HG03097 (cell line): ENCODE results near the gene CD9.

Experiments used
- ATAC-seq: cut with Tn5 transposase; IDR thresholded peaks from one replicate; pipeline ENCODE4 v1.9.1; 2021; ENCODE audit not compliant: unreplicated experiment, low FRiP score

Gene CD9

DNA sequence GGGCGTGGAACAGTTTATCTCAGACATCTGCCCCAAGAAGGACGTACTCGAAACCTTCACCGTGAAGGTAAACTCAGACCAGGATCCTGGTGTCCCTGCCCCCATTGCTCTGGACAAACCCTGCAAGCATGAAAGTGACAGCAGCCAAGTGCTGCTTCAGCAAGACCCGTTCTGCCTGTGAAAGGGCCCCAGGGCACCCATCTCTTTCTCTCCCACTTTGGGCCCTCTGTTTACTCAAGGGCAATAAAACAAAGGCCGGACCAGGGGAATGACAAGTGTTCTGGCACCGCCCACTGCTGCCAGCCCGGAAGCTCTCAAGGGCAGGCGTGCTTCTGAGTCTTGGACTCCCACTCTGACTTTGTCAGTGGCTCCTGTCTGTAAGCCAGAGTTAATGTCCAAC lies 35.3 kb downstream of the CD9 start:
- ATAC-seq: no peak

DNA sequence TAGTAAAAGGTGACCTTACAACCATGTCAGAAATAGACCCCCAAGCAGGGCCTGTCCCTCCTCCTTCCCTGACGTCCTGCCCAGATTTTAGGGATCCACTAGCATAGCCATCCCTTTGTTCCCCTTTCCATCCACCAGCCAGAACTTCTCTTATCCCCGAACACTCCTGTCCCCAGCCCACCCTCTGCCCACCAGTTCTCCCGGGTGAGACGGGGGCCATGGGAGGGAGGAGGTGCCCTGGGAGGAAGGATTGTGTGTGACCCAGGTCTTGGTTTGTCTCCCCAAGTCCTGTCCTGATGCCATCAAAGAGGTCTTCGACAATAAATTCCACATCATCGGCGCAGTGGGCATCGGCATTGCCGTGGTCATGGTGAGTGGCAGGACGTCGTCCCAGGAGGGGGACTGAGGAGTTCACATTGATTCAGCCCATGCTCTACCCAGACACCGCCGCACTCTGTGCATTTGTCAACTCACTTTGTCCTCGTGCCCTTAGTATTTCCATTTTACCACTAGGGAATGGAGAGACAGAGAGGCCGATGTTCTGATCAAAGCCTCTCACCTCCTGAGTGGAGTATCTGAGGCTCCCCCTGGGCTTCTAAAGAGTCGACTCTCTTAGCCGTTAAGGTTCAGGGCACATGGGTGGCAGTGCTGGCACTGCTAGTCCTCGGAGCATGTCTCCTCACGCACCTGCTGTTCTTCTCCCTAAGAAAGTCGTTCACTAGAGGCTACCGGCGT lies 35.9 kb downstream of the CD9 start:
- ATAC-seq: no peak

- ATAC-seq: no peak
Measured at GRCh38 chr12:6236641-6236940, 36.4 kb downstream of the CD9 start.

DNA sequence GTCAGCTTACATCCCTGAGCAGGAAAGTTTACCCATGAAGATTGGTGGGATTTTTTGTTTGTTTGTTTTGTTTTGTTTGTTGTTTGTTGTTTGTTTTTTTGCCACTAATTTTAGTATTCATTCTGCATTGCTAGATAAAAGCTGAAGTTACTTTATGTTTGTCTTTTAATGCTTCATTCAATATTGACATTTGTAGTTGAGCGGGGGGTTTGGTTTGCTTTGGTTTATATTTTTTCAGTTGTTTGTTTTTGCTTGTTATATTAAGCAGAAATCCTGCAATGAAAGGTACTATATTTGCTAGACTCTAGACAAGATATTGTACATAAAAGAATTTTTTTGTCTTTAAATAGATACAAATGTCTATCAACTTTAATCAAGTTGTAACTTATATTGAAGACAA lies 37.6 kb downstream of the CD9 start:
- no peak for ATAC-seq

DNA sequence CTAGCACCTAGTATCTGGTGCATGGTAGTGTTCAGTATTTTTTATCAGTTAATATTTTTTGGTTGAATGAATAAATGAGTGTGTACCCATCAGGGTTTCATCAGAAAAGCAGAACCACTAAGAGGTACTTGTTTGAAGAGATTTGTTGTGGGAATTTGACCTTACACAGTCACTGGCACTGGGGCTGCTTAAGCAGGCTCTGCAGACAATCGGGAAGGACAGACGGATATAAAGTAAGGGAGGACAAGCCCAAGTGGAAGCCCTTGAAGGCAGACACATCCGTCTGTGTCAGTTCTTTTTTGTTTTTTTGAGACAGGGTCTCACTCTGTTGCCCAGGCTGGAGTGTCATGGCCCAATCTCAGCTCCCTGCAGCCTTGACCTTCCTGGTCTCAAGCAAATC lies 38.7 kb downstream of the CD9 start:
- ATAC-seq: no peak

- ATAC-seq: no peak
Measured at GRCh38 chr12:6241495-6241894, 41.3 kb downstream of the CD9 start.

DNA sequence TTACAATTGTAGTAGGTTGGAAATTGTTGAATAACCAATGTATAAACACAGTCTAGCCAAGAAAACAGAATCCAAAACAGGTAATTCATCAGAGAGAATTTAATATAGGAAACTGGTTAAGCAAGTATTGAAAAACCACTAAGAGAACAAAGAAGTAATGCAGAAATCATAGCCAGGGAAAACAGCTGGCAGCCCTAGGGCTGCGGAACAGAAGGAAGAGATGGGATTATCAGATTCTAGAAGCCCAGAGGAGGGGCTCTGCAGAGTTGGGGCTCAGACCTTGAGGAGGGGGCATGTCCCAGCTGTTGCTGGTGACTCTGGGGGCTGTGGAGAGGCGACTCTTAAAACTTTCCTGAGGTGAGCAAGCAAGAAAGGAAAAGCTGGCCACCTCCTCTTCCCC lies 49.4 kb downstream of the CD9 start:
- ATAC-seq: no peak

GRCh38 chr12:6250343-6250742 lies 50.1 kb downstream of the CD9 start:
- no peak for ATAC-seq

- no peak for ATAC-seq
Measured at GRCh38 chr12:6253278-6253677, 53.1 kb downstream of the CD9 start.

DNA sequence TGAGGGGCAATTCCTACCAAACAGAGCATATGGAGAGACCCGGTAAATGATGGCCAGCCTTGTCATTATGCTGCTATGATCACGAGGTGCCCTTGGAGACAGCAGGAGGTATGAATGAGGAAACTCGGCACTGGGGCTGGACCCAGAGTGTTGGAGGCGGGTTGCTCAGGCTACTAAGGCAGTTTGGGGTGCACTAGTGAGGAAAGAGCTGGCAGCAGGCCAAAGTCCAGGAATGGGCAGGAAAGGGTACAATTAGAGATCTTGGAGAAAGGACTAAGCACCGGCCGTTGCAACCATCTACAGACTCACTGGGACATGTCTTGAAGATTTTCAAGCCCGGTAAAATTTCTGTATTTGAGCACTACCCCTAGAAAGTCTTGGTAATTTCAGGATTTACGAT lies 54.3 kb downstream of the CD9 start:
- ATAC-seq: no peak

- ATAC-seq: no peak
Measured at GRCh38 chr12:6257007-6257406, 56.8 kb downstream of the CD9 start.

DNA sequence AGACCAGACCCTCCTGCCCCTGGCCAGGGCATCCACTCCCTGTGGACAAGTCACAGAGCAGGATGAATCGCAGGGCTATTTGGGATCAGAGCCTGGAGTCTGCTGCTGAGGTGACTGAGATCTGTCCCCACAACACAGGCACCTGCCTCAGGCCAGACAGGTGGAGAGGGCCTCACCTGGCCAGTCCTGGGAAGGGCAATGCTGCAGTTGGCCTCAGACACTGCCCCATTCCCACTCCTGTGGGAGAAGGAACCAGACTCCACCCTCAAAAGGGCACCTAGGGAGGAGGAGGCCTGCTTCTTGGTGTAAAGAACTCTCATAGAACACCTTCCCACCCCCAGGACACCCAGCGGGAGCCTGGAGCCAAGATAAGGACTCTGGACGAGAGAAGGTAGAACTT lies 62.0 kb downstream of the CD9 start:
- no peak for ATAC-seq

DNA sequence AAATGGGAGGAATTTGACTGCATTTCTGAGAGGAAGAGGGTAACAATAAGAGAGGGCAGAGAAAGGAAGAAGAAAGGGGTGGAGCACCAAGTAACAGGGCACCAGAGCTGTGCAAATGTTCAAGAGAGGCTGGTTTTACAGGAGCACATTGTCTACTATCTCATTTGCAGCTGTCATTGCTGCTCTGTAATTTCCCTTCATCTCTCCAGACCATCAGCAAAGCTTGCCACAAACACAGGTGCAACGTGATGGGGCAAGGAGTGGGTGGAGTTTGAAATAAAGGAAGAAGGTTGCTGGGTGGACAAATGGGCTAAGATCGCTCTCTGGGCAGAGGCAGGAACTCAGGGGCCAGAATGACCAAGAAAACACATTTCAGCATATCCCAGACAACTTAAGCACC lies 62.4 kb downstream of the CD9 start:
- ATAC-seq: no peak

DNA sequence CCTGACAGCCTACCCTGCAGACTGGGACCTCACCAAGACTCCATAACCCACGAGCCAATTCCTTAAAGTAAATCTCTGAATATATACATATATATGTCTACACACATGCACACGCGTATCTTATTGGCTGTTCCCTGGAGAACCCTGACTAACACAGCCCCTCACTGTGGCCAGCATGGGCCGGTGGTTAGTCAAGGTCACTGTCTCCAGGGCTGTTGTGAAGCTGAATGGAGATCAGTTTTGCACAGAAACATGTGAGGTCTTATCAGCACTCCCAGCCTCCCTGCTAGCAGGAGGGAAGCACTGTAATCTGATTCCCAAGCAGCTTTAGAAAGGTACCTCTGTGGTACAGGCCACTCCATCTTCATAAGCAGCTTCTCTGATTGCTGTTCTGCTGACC lies 63.7 kb downstream of the CD9 start:
- ATAC-seq: no peak

GRCh38 chr12:6264402-6265037 lies 64.3 kb downstream of the CD9 start:
- ATAC-seq: no peak

GRCh38 chr12:6265038-6265405 lies 64.8 kb downstream of the CD9 start:
- no peak for ATAC-seq

DNA sequence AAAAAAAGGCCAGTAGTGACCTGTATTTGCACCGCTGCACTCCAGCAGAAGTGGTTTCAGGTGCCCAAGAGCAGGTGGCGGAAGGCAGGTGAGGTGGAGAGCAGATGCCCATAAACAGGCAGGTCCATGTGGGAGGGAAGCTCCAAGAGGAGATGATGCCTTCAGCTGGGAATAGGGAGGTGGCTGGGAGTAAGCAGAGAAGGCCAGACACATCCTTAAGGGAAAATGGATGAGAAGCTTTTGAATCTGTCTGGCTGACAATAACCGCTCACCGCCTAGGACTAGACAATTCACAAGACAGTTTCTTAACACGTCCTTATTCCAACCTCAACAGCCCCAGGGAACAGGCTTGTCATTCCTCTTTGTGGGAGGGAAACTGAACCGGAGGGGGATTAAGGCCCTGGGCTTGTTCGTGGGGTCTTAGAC lies 66.4 kb downstream of the CD9 start:
- no peak for ATAC-seq

DNA sequence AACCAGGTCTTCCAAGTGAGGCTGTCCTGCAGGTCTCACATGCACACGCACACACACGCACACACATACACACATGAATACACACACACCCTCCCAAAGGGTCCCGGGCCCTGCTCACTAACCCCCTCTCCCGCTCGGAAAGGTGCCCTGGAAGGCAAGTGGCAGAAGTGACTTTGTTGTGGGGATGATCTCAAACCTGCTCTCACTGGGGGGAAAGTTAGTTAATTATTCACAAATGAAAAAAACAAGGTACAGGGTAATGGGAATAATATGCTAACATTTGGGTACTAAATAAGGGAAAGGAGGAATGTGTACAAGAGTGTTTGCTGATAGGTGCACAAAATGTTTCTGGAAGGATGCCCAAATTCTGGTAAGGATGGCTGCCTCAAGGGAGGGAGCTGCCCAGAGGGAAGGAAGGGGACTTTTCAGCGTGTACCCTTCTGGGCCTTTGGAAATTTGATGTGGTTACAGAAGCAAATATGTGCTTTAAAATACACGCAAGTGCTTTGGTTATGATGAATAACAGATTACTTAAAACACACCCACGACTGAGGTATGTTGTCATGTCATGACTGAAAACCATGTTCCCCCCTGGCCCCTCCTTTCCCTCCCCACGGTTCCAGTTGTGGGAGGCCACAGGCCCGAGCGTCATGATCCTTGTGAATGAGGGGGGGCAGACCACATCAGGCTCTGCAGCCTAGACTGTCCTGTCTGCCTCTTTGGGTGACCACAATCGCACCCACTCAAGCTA lies 66.9 kb downstream of the CD9 start:
- no peak for ATAC-seq

- ATAC-seq: no peak
Measured at GRCh38 chr12:6268484-6269157, 68.4 kb downstream of the CD9 start.

DNA sequence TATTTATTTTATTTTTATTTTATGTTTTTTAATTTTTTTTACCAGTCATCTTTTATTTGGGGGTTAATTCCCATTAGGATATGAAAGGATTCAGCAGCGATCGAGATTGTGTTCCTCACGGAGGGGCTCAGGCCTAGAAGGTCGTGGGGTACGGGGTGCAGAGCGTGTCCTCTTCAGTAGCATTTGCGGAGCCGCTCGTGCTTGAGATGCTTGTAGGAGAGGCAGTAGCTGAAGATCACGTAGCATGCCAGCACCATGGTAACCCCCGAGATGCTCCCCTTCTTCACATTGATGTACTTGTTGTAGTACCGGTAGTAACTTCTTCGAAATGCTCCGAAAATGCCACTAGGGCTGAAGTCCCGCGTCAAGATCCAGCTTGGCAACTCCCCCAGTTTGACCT lies 69.8 kb downstream of the CD9 start:
- ATAC-seq: no peak

GRCh38 chr12:6271281-6271680 lies 71.1 kb downstream of the CD9 start:
- no peak for ATAC-seq
